GM12891 (cell line): ENCODE measurements around the gene PHETA2.
"Not testable (repeated sequence)": the region's sequence is repeated elsewhere in the genome, so short reads cannot be mapped to it uniquely, and the experiment has no call there.

ENCODE experiments used
- POLR2A ChIP-seq: IDR thresholded peaks from 2 replicates; pipeline ENCODE4 v1.6.1; 2011; ENCODE audit warnings: low read depth, low read length, control low read depth
- POLR2AphosphoS5 ChIP-seq: IDR thresholded peaks from 2 replicates; pipeline ENCODE4 v1.6.1; 2011; ENCODE audit warnings: low read depth, low read length, control low read depth
- SPI1 ChIP-seq: IDR thresholded peaks from 2 replicates; pipeline ENCODE4 v1.6.1; 2011; ENCODE audit warnings: low read depth, low read length, control low read depth
- TAF1 ChIP-seq: IDR thresholded peaks from 2 replicates; pipeline ENCODE4 v1.6.1; 2011; ENCODE audit warnings: low read depth, low read length, control low read depth

DNA sequence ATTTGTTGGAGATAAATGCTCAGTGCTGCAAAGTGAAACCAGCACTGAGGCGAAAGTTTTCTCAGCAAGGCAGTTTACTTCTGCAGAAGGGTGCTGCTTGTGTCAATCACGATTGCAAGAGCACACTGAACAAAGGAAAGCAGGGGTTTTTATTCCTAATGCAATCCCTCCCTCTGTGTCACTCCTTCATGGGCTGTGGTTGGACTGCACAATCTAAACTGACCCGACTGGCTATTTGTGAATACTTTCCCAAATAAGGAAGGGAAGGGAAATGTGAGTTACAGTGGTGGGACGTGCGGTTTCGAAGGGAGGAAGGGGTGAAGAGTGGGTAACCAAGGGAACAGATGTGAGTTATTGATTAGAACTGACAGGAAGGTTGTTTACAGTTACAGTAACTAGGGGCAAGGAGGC lies 41.4 kb downstream of the PHETA2 start:
- TF ChIP-seq POLR2A, POLR2AphosphoS5, SPI1, TAF1: not testable (repeated sequence)
